CD4-positive, alpha-beta T cell (primary cell): ENCODE data around the gene ASL. TPM values are rescaled to one million over a fixed set of nuclear protein-coding genes. Genes with fewer than 3 reads are reported as not detected.

Experiments
- ATAC-seq: fragments of 200-7000 bp; cut with Tn5 transposase; one replicate; pipeline ENCODE4 v1.10.0; 2022; ENCODE audit warnings: mild to moderate bottlenecking; ENCODE audit not compliant: poor library complexity
- CTCF ChIA-PET: fragments of 350-600 bp; sonication (Branson Sonifier 250); formaldehyde crosslinking; loops from one replicate; lab custom pipeline; 2021; ENCODE audit warnings: antibody characterized with exemption, inconsistent platforms; lab: Charles Lee
- POLR2A ChIA-PET: fragments of 350-600 bp; sonication (Branson Sonifier 250); formaldehyde crosslinking; loops from one replicate; lab custom pipeline; 2021; ENCODE audit warnings: antibody characterized with exemption, inconsistent platforms; lab: Charles Lee
- DNase-seq, 14 experiments: peaks; one replicate each; pipeline ENCODE4 v3.0.0-alpha.2; 2013 to 2020; ENCODE audit warnings: mixed read lengths in 2 of 14
- H3K27ac ChIP-seq, 2 donors: one replicate each; pipeline versions ENCODE4 v1.5.1 to v1.7.0; 2013; ENCODE audit warnings: low read length in 2 of 2, low read depth in 1 of 2, mild to moderate bottlenecking in 1 of 2
- H3K27me3 ChIP-seq, 2 experiments: 1 replicate in 1 of 2; 2 replicates in 1 of 2; pipeline versions ENCODE4 v1.6.1 to v1.7.0; 2013; ENCODE audit warnings: low read length in 2 of 2, control low read depth in 1 of 2, mild to moderate bottlenecking in 1 of 2, moderate library complexity in 1 of 2; ENCODE audit not compliant: insufficient read depth in 2 of 2, control insufficient read depth in 1 of 2
- H3K36me3 ChIP-seq: one replicate; pipeline ENCODE4 v1.6.1; 2013; ENCODE audit warnings: low read length, control low read depth; ENCODE audit not compliant: insufficient read depth
- H3K4me1 ChIP-seq: one replicate; pipeline ENCODE4 v1.6.1; 2013; ENCODE audit warnings: low read length, control low read depth; ENCODE audit not compliant: insufficient read depth
- H3K4me3 ChIP-seq: one replicate; pipeline ENCODE4 v1.5.1; 2013; ENCODE audit warnings: mild to moderate bottlenecking, low read length, moderate library complexity
- H3K9me3 ChIP-seq, 2 experiments: 1 replicate in 1 of 2; 2 replicates in 1 of 2; pipeline versions ENCODE4 v1.6.1 to v1.7.0; 2013; ENCODE audit warnings: low read length in 2 of 2, mild to moderate bottlenecking in 2 of 2, control low read depth in 1 of 2, moderate library complexity in 1 of 2; ENCODE audit not compliant: control insufficient read depth in 1 of 2, insufficient read depth in 1 of 2
- H3K27ac Mint-ChIP-seq: one replicate; pipeline ENCODE4 v1.8.0; 2020; ENCODE audit warnings: mixed read lengths
- H3K27me3 Mint-ChIP-seq: one replicate; pipeline ENCODE4 v1.8.0; 2021; ENCODE audit warnings: mixed read lengths
- H3K36me3 Mint-ChIP-seq: one replicate; pipeline ENCODE4 v1.8.0; 2021; ENCODE audit warnings: low read depth, mixed read lengths
- H3K4me1 Mint-ChIP-seq: one replicate; pipeline ENCODE4 v1.8.0; 2021; ENCODE audit warnings: low read depth, mixed read lengths
- H3K4me3 Mint-ChIP-seq: one replicate; pipeline ENCODE4 v1.8.0; 2020; ENCODE audit warnings: mild to moderate bottlenecking, mixed read lengths
- H3K9me3 Mint-ChIP-seq: one replicate; pipeline ENCODE4 v1.8.0; 2020; ENCODE audit warnings: mixed read lengths
- intact Hi-C, 2 experiments: fragments of 100-400 bp; cut with DNase I in 1 of 2; cut with micrococcal nuclease in 1 of 2; formaldehyde crosslinking; loops; one replicate each; pipeline versions ENCODE4 v1.15.1 to v1.9.0; 2023 to 2025; cut with DNase I, micrococcal nuclease
- total RNA-seq, 174 experiments: library from RNA in 2 of 174; stranded (reverse) in 2 of 174; gene quantifications; one replicate each; pipeline ENCODE4 v1.2.3 and lab custom pipeline; 2021 to 2026
- TF ChIP-seq, protein P1 (sequence below): fragments of 200-600 bp; IDR thresholded peaks from one replicate; pipeline ENCODE4 v1.8.0; 2022; ENCODE audit warnings: antibody characterized with exemption, mild to moderate bottlenecking

Gene ASL
- total RNA-seq, 2 experiments from 2014 or later: 11.2 to 12.3 TPM

DNA sequence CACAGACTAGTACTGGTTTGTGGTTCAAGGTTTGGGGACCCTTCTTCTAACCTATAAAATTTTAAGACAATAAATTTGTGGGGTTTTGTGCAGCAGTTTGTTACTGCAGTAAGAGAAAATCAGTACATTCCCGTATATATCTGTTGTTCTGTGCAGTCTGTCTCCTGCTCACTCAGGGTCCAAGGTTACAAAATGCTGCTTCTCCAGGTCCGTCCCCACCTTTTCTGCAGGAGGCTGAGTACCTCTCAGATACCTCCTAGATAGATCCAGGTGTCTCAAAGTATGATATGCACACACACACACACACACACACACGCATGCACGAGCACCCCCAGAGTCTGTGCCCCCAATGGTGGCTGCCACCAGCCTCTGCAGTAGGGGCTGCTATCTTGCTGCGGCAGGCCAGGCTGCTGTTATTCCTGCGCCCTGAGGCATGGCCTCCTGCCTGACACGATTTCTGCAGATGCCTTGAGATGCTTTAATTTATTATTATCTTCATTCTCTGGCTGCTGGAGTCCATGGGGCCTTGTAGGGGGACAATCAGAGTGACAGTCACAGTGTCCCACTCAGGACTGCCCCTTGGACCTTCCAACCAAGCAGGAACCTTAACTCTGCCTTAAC is 25.2 kb upstream of the ASL start:
- ChIA-PET POLR2A (no interaction called here), CTCF (no interaction called here)
- Histone ChIP-seq H3K9me3 (no peaks in the 10 kb centered on the region), H3K27ac (no peak overlapping the region), H3K27me3 (no peaks in the 10 kb centered on the region), H3K36me3 (no peaks in the 10 kb centered on the region), H3K4me3 (no peak overlapping the region), H3K4me1 (no peaks in the 10 kb centered on the region)
- Mint-ChIP-seq H3K9me3 (no peaks in the 10 kb centered on the region), H3K27ac (no peak overlapping the region), H3K36me3 (no peaks in the 10 kb centered on the region), H3K4me1 (no peaks in the 10 kb centered on the region), H3K27me3 (peaks cover 7% of the 10 kb centered on the region), H3K4me3 (no peak overlapping the region)
- no peak for ATAC-seq
- intact Hi-C loops: no loop called here
- DNase-seq: no peak
- TF ChIP-seq, protein P1, sequence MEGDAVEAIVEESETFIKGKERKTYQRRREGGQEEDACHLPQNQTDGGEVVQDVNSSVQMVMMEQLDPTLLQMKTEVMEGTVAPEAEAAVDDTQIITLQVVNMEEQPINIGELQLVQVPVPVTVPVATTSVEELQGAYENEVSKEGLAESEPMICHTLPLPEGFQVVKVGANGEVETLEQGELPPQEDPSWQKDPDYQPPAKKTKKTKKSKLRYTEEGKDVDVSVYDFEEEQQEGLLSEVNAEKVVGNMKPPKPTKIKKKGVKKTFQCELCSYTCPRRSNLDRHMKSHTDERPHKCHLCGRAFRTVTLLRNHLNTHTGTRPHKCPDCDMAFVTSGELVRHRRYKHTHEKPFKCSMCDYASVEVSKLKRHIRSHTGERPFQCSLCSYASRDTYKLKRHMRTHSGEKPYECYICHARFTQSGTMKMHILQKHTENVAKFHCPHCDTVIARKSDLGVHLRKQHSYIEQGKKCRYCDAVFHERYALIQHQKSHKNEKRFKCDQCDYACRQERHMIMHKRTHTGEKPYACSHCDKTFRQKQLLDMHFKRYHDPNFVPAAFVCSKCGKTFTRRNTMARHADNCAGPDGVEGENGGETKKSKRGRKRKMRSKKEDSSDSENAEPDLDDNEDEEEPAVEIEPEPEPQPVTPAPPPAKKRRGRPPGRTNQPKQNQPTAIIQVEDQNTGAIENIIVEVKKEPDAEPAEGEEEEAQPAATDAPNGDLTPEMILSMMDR: no peak

DNA sequence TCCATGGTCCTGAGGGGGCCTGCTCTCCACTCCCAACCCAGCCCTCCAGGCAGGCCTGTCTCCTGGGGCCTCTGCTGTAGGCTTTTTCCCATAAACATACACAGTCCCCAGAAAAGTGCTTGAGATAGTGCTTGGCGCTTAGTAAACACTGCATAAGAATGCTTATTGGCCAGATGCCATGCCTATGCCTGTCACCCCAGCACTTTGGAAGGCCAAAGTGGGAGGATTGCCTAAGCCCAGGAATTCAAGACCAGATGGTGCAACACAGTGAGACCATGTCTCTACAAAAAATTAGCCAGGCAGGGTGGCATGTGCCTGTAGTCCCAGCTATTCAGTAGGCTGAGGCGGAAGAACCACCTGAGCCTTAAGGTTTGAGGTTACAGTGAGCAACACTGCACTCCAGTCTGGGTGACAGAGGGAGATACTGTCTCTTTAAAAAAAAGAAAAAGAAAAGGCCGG is 24.6 kb upstream of the ASL start:
- intact Hi-C loops: no loop called here
- CTCF ChIA-PET: no interaction called here
- H3K36me3 ChIP-seq: no peaks in the 10 kb centered on the region
- no peaks in the 10 kb centered on the region for H3K4me1 Mint-ChIP-seq
- ATAC-seq (no peak), DNase-seq (no peak)
- H3K27ac Mint-ChIP-seq: no peak overlapping the region
- H3K4me3 ChIP-seq: no peak overlapping the region
- H3K9me3 Mint-ChIP-seq: no peaks in the 10 kb centered on the region
- H3K4me3 Mint-ChIP-seq: no peak overlapping the region
- H3K27ac ChIP-seq: no peak overlapping the region
- H3K9me3 ChIP-seq: no peaks in the 10 kb centered on the region
- no peaks in the 10 kb centered on the region for H3K27me3 ChIP-seq
- no peaks in the 10 kb centered on the region for H3K36me3 Mint-ChIP-seq
- peaks cover under 1% of the 10 kb centered on the region for H3K27me3 Mint-ChIP-seq
- TF ChIP-seq, protein P1: no peak
- POLR2A ChIA-PET: no interaction called here
- no peaks in the 10 kb centered on the region for H3K4me1 ChIP-seq

DNA sequence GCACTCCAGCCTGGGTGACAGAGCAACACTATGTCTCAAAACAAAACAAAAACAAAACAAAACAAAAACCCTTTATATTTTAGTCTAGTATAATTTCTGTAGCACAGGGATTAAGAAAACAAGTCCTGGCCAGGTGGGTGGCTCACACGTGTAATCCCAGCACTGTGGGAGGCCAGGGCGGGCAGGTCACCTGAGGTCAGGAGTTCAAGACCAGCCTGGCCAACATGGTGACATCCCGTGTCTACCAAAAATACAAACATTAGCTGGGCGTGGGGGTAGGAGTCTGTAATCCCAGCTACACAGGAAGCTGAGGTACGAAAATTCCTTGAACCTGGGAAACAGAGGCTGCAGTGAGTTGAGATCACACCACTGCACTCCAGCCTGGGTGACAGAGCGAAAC is 23.2 kb upstream of the ASL start:
- Mint-ChIP-seq H3K27ac (no peak overlapping the region), H3K4me3 (no peak overlapping the region), H3K27me3 (no peaks in the 10 kb centered on the region), H3K9me3 (no peaks in the 10 kb centered on the region), H3K36me3 (no peaks in the 10 kb centered on the region), H3K4me1 (no peaks in the 10 kb centered on the region)
- TF ChIP-seq, protein P1: no peak
- H3K27ac ChIP-seq: no peak overlapping the region
- no peaks in the 10 kb centered on the region for H3K9me3 ChIP-seq
- intact Hi-C loops: no loop called here
- ATAC-seq (no peak), DNase-seq (no peak)
- no peak overlapping the region for H3K4me3 ChIP-seq
- ChIA-PET CTCF (no interaction called here), POLR2A (no interaction called here)
- H3K4me1 ChIP-seq: no peaks in the 10 kb centered on the region
- no peaks in the 10 kb centered on the region for H3K36me3 ChIP-seq
- H3K27me3 ChIP-seq: no peaks in the 10 kb centered on the region
